DMS79 (cell line): ENCODE measurements around the gene LCN6.
A peak's percentile ranks its signal among the peaks of the same experiment; 100 is the strongest.
"Not testable (repeated sequence)": the region's sequence is repeated elsewhere in the genome, so short reads cannot be mapped to it uniquely, and the experiment has no call there.

Experiments used
- DNase-seq: peaks from one replicate; lab custom pipeline; 2025; lab: John Stamatoyannopoulos, UW

The LCN6 gene

GRCh38 chr9:136709454-136710109 is 38.7 kb downstream of the LCN6 start:
- no peak for DNase-seq

DNA sequence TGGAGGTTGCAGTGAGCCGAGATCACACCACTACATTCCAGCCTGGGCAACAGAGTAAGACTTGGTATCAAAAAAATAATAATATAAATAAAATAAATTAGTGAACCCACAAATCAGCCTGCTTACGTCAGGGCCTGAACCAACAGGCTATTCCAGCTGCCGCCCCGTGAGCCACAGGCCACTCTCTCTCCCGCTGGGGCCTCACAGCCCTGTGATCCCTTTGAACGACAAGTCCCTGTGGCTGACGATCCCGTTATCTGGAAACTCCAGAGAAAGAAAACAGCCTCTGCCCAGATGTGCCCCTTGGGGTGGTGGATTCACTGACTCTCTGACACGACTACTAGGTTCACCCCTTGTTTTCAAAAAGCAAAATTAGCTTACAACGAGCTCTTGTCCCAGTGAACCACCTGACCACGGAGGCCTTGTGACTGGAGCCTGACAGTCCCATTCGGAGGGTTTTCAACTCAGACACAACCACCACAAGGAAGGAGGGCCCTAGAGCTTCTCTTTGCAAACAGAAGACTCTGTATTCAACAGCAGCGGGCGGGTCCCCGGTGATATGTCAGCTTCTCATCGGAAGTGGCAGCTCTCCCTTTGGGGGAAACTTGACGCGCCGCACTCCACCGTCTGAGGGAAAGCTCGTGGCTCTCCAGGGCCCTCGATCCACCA is 40.3 kb downstream of the LCN6 start:
- no peak for DNase-seq

GRCh38 chr9:136707011-136707410 is 41.3 kb downstream of the LCN6 start:
- DNase-seq: no peak

DNA sequence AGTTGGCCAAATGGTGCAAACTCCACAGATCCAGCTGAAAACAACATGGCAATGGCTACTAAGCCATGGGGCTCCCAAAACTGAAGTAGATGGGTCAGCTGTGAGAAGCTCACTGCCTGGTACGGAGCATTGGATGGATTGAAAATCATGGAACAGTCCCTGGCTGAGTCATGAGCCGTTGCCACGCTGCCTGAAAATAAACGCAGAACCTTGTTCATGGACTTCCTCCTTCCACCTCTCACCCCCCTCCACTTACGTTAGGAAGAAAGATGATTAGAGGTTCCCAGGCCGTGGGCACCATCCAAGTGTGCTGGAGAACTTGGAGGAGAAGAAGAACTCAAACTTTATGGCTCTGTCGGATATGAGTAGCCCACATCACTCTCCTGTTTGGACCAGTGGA is 42.8 kb downstream of the LCN6 start:
- DNase-seq: no peak

- not testable (repeated sequence) for DNase-seq
Measured at GRCh38 chr9:136704741-136705140, 43.6 kb downstream of the LCN6 start.

DNA sequence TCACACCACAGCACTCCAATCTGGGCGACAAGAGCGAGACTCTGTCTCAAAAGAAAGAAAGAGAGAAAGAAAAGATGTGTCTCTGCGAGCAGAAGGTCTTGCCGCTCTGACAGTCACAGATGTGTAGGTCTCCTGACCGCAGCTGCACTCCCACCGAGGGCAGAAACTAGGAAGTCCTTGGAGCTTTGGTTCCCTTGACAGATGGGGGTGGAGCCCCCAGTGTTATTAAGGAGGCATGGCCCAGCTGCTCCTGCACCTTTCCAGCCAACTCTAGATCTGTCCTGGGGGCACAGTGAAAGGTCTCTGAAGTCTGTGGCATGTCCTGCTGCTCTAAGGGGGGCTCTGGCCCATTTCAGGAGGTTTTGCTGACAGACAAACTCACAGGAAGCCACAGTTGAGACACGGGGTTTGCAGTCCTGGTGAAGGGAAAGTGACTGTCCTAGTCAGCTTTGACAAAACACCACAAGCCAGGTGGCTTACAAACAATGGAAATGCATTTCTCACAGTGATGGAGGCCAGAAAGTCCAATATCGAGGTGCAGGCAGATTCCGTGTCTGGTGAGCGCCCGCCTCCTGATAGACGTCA is 45.0 kb downstream of the LCN6 start:
- no peak for DNase-seq

DNA sequence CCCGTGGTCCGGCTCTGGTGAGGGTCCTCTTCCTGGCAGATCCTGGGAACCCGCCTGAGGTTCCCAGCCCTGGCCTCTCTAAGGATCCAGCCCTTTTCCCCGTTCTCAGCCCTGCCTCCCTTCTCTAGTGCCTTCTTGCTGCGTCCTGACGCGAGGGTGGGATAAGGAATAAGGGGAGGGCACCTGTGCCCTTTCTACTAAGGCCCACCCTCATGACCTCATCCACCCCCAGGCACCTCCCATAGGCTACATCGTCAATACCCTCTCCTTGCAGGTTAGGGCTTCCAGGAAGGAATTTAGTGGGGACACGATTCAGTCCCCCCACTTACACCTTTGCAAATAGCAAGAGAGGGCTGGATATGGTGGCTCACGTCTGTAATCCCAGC is 46.7 kb downstream of the LCN6 start:
- no peak for DNase-seq

- no peak for DNase-seq
Measured at GRCh38 chr9:136700959-136701667, 47.2 kb downstream of the LCN6 start.

- no peak for DNase-seq
Measured at GRCh38 chr9:136700304-136700703, 48.0 kb downstream of the LCN6 start.

DNA sequence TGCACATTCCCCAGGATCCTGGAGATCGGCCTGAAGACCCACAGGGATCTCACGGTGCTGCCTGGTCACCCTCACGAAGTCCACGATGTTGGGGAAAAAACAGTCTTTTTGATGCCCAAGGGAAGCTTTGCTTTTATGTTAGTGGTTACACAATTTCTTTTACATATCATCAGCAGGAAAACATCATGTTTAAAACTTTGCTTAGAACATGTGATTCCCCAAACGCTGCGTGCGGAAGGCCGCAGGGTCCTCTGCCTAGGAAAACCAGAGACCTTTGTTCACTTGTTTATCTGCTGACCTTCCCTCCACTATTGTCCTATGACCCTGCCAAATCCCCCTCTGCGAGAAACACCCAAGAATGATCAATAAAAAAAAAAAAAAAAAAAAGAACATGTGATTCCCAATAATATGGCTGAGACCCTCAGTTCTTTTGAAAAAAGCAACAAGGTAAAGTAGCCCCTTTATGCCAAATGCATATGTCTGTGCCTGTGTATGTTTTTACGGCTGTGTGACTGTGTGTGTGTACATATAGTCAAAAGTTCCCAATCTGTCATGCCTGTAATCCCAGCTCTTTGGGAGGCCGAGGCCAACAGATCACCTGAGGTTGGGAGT is 49.6 kb downstream of the LCN6 start:
- no peak for DNase-seq

DNA sequence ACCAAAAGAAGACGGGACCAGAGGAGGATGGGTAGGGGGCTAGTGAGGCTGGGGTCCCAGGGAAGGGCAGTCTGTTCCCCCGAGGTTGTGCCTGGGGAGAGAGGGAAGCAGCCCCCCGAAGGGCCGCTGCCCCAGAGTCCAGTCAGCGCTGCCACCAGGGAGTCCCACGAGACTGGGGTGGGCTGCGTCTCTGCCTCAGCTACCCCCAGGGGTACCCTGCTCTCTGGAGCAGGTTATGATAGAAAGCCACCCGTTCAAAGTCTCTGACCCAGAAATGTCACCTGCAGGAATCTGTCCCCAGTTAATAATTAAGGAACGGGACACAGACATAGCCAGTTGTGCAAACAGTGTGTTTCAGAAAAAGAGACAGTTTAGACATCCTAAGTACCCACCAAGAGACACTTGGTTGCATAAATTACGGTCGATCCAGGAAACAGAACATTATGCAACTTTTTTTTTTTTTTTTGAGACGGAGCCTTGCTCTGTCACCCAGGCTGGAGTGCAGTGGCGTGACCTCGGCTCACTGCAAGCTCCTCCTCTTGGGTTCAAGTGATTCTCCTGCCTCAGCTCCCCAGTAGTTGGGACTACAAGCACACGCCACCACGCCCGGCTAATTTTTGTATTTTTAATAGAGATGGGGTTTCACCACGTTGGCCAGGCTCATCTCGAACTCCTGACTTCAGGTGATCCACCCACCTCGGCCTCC is 50.4 kb downstream of the LCN6 start:
- DNase-seq: no peak

- no peak for DNase-seq
Measured at GRCh38 chr9:136697146-136697820, 51.0 kb downstream of the LCN6 start.

GRCh38 chr9:136696502-136696901 is 51.8 kb downstream of the LCN6 start:
- no peak for DNase-seq

DNA sequence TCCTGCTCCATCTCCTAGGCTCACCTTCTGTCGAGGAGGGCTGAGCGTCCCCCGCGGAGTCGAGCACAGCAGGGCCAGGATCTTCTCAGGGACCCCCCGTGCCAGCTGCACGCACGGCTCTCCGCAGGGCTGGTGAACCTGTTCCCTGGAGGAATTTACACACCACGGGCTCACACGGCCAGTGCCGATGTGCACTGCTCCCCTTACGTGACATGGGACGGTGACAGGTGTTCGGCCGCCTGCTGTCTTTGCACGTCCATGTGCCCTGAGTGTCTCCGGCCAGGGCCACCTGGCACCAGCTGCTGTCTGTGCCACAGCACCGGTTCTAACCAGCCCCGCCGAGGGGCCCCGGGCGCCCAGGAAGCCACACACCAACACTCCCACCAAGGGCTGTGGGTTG is 52.4 kb downstream of the LCN6 start:
- peak; percentile 71 for DNase-seq

- peak; percentile 90 for DNase-seq
Measured at GRCh38 chr9:136695435-136695895, 52.9 kb downstream of the LCN6 start.

DNA sequence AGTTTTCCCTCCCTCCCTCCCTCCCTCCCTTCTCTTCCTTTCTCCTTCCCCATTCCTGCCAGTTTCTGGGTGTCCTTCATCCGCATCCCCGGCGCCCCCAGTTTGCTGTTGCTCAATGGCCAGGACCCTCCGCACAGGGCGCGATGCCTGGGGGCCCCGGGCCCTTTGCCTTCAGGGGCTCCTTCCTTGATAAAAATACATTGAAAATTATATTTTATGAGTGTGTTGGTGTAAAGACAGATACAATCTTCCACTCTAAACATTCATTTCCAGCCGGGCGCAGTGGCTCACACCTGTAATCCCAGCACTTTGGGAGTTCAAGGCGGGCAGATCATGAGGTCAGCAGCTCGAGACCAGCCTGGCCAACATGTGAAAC is 53.5 kb downstream of the LCN6 start:
- no peak for DNase-seq

- DNase-seq: peak; percentile 30
Measured at GRCh38 chr9:136694163-136694871, 54.0 kb downstream of the LCN6 start.
